Right hindlimb (tissue), 1 donor: ENCODE measurements around the gene KREMEN1.
"Not testable (repeated sequence)": the region's sequence is repeated elsewhere in the genome, so short reads cannot be mapped to it uniquely, and the experiment has no call there.

Source experiments
- DNase-seq: peaks from one replicate; pipeline ENCODE4 v3.0.0-alpha.2; 2018

Gene KREMEN1

DNA sequence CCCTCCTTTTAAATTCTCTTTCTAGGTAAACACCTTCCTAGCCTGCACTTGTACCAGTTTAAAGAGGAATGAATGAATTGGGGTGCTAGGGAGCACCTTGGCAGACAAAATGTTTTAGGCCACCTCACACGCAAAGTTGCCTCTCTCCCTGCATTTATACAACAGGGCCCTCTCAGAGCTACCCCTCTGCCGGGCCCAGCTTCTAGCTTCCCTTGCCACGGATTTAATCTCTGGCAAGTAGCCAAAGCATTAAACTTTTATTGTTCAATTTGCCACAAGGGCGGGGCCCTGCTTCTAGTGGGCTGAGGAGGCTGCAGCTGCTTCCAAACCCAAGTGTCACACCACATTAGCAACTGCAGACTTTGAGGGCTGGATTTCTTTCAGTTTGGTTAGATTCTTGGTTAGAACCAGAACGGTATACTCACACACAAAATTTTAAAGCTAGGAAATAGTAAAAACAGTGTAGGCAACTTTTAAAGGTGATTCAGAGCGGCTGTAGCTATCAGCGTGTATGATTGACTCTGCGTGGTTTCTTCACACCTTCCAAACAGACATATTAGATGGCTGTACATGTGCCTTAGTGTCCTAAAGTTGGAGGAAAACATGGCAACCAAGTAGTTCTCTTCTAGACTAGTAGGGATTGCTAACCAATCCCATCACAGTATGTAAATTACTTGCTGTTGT lies 6.5 kb downstream of the KREMEN1 start:
- peak; percentile 75 for DNase-seq

DNA sequence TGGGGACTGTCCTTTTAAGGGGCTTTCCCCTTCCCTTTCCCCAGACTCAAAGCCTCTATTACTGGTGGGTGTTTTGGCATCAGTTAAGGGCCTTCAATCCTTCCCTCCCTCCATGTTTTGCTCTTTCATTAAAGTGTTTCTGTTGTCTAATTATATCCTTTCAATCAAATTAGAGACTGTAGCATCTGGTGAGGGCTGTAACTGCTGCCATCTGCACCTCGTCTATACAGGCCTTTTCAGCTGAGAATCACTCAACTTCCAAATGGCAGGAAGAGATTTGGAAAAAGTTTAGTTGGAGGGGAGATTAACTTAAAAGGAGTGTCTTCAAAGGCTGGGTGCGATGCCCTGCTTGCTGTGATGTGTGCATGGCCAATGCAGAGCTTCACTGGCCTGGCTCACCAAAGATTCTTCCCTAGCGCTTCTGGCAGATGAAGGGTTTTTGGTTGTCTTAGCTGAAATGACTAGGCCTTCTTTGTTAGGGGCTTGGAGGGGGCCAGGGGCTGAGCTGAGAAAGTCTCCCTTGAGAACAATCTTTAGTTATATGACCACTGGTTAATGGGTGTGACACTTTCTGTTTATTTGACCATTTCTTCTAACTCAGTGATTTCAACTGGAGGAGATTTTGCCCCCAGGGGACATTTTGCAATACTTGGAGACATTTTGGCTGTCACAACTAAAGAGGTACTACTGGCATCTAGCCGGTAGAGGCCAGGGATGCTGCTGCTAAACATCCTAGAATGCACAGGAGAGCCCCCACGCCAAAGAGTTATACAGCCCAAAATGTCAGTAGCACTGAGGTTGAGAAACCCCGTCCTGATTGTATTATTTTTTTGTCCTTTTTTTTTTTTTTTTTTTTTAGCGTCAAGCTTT lies 7.5 kb downstream of the KREMEN1 start:
- DNase-seq, result no peak

DNA sequence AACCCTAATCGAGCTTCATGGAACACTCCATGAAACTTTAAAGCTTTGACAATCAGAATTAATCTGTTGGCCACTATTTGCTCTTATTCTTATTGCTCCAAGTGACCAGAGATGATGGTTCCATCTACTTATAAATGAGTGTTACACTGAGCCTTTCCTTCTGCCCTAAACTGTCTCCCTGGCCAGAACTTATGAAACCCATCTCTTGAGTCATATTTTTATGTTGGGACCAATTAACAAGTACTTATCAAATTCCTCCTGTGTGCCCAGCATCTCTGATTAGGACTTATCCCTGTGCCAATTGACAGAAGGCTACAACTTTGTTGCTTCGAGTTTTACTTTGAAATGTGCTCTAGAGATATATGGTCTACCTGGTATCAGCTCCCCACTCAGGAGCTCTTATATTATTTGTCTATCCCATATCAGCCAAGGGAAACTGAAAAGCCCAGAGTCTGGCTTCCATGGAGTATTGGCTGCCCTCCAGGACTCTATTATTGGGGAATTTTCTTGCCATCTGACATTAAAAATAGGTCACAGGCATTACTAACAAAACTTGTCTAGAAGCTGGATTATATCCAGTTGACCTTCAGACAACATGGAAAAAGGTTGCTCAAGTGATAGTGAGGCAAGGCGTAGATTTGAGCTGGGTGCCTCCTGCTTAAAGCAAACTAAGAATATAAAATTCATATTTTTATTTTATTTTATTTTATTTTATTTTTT lies 8.8 kb downstream of the KREMEN1 start:
- no peak for DNase-seq

DNA sequence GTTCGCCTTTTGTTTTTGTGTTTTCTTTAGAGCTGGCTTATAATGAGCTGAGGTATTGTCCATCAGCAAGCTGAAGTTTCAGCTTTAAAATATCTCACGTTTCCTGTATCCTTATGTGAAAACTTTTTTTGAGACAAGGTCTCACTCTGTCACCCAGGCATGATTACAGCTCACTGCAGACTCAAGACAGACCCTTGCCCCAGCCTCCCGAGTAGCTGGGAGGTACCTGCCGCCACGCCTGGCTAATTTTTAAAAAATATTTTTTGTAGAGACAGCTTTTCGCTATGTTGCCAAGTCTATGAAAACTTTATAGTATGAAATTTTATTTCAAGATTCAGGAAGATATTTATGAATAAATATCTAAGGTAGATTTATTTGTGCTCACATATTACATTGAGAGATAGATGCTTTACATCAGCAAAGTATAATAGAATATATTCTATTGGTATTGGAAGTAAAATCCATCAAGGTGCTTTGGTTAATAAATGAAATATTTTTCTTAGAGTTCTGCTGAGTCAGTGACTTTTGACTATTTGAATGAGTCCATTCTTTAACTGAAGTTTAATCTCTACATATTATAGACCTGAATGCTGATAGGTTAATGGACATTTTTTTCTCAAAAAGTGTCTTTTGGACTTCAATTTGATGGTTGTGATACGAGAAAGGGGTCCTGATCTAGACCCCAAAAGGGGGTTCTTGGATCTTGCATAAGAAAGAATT lies 10.2 kb downstream of the KREMEN1 start:
- no peak for DNase-seq

DNA sequence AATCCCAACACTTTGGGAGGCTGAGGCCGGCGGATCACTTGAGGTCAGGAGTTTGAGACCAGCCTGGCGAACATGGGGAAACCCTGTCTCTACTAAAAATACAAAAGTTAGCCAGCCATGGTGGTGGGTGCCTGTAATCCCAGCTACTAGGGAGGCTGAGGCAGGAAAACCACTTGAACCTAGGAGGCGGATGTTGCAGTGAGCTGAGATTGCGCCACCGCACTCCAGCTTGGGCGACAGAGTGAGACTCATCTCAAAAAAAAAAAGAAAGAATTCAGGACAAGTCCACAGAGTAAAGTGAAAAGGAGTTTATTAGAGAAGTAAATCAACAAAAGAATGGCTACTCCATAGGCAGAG lies 10.7 kb downstream of the KREMEN1 start:
- DNase-seq, result not testable (repeated sequence)

DNA sequence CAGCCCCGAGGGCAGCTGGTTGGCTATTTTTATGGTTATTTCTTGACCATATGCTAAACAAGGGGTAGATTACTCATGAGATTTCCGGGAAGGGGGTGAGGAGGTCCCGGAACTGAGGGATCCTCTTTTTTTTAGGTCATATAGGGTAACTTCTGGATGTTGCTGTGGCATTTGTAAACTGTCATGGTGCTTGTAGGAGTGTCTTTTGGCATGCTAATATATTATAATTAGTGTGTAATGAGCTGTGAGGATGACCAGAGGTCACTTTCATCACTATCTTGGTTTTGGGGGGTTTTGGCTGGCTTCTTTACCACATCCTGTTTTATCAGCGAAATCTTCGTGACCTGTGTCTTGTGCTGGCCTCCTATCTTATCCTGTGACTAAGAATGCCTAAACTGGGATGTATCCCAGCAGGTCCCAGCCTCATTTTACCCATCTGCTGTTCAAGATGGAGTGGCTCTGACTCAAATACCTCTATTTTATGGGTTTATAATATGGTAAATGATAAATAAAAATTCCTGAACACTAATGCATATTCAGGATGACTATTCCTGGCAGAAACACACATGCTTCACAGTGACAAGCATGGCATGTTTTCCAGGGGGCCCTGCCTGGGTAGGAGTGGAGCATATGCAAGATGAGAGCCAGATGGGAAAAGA lies 11.2 kb downstream of the KREMEN1 start:
- no peak for DNase-seq

DNA sequence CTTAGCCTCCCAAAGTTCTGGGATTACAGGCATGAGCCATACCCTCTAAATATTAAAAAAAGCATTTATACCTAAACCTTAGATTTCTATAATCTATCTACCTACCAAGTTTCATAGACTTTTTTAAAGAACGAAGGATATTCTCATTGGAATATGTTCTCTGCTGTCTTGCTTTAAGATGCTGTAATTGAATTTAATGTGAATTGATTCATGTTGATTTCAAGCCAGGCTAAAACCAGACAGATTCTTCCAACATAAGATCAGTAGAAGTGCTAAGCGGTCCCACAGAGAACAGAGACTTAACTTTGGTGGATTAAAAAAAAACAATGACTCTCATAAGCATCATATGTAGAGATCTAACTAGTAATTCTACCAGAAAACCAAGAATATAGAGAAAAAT lies 14.2 kb downstream of the KREMEN1 start:
- DNase-seq, result no peak

DNA sequence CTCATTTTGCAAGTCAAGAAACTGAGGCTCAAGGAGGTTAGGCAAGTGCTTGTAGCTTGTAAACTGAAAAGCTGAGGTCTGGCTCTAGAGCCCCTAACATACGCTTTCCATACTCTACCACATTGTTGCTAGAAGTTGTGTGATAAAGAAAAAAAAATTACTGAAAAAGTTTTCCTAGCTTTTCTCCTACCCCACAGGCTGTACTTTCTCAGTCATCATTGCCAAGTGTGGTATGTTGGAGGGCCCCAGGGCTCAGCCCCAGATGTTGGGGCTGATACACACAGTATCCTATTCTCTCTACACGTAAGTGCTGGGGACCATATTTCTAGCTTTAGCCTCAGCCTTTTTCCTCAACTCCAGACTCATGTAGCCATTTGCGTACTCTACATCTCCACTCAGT lies 16.0 kb downstream of the KREMEN1 start:
- DNase-seq, result no peak

DNA sequence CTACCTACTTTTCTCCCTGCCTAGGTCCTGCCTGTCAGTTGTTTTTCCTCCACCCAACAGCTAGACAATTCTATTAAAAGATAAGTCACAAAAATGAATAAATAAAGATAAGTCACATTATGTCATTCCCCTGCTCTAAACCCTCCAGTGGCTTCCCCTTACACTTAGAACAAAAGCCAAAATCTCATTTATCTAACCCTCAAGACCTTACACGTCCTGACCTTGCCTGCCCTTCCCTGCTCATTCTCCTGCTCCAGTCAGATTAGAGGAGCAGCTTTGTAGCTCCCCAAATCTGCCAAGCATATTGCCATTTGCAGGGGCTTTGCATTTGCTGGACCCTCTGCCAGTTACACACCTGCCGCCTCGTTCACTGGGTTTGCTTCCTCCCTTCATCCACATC lies 16.7 kb downstream of the KREMEN1 start:
- DNase-seq, result no peak

DNA sequence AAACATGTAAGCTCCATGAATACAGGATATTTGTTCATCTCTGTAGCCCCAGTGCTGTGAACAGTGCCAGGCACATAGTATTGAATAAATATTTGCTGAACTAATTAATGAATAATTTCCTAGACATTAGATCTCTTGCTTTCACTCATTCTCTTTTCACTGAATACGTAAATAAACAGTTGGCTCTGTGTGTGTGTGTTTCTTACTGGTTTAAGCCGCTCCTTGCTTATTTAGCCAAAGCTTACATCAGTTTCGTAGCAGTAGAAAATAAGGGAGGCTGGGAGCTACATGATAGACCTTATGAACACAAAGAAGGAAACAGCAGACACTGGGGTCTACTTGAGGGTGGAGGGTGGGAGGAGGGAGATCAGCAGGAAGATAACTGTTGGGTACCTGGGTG lies 17.2 kb downstream of the KREMEN1 start:
- no peak for DNase-seq

DNA sequence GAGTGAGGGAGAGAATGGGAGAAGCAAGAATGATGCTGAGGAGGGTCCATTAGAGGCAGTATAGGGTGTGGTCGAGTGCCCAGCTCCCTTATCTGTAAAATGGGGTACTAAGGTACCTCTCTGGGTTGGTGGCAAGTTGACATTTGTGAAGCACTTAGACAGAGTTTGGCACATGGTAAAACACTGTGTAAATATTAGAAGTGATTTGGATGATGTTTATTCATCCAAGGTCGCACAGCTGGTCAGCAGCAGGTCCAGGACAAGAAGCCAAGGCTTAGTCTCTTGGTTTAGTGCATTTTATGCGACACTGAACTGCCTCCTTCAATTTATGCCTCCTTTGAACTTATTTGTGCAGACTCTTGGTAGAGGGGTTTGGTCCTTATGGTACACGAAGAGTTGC lies 19.4 kb downstream of the KREMEN1 start:
- no peak for DNase-seq

DNA sequence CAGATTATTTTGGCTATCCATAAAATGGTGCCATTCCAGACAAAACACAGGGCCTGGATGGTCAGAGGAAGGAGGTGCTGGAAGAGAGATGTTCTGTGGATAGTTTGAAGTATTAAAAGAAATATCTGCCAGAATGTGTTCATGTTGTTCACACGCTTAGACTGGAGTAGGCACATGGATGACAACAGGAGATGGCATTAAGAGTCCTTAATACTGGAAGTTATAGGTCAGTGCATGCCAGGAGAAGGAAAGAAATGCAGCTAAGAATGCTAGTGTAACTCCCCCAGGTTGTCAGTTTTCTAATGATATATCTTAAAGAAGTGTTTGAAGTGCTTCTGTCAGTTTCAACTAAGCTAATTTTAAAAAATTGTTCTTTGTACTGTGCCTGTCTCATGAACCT lies 20.2 kb downstream of the KREMEN1 start:
- DNase-seq, result no peak

DNA sequence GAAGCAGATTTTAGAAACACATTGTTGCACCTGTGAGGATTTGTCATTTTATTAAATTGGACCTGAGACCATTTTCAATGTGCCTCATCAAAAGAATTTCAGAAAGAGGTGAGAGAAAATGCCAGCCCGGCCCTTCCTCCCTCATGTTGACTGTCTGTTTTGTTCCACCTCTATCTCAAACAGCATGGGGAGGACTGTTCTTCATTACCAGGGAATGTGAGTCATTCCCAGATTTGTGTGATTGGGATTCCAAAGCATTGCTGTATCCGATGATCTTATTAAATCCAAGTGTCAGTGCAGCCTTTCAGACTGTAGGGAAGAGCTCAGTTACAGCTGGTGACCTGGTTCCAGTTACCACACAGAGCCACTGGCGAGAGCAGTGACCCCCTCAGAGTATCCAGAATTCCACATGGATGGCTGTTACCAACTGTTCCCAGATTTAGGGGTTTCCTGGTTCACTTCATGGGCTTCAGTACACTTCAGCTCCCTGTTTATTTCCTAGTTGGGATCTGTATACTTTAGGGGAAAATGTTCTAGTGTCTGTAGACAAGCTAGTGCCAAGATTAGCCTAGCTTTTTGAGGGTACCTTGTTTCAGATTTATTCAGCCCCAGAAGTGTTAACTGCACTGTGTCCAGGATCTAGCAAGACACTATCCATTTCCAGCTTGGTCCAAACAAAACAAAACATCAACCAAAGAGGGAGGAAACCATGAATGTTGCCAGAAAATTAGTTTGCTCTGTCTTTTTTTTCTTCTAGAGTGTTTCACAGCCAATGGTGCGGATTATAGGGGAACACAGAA lies 20.9 kb downstream of the KREMEN1 start:
- no peak for DNase-seq

DNA sequence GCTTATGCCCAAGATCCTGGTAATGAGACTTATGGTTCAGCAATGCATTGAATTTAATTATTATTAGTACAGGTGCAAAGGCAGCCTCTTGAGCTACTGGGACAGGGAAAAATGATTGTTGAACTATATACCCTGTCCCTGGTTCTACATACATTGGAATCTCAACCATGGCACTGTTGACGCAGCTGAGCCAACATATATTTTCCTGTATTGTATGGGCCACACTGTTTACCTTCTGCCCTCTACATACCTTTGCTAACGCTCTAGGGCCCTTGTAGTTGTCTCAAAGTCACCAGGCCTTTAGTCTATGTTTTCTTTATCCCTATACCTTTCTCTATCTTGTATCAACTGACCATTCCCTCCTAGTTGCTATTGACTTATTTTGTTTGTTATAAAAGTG lies 22.6 kb downstream of the KREMEN1 start:
- no peak for DNase-seq

DNA sequence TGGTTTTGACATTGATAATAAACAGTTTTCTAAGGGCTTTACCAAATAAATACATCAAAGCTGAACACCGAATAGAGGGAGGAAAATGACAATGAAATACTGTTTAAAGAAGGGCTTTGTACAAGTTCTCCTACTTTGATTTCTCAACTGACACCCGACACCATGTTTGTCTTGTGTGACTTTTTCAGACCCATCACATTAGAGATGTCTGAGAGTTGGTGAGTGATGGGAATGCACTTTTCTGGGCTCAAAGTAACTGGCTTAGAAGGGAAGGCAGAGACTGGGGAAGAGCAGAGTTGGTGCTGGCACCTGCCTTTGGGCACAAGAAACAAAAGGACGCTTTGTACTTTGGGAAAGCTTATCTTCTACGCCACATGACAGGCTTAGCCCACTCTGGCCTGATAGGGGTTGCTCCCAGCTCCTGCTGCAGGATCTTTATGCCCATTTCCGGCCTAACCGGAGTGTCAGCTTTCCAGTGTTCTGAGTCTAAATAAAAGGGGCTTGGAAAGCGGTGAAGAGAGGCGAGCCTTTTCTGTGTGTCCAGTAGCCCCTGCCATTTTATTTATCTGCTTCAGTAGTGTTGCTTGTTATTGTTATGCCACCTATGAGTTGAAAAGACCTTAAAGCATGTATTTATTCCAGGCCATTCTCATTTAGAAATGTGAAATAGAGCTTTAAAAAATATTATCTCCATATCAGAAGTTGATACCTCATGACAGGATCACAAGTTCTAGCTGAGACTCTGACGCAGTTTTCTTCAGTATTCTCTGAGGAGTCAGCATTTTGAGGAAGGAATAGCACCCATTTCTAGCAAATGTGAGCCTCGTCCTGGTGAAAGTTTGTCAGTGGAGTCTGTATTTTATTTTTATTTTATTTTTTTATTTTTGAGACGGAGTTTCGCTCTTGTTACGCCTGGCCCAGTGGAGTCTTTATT lies 24.2 kb downstream of the KREMEN1 start:
- no peak for DNase-seq

DNA sequence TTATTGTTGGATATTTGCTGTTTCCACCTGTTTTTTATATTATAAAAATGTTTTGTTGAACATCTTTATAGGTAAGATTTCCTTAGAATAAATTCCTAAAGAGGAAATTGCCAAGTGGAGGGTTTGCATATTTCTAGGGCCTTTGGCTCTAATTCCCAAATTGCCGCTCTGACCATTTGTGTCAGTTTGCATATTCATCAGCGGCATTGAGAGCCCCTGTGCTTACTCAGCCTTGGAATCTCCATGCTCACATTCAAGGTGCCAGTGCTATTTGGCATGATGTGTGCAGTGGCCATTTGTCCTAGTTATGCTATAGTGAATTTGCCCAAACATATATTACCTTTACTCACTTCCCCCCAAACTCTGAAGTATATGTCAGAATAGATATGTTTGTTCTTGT lies 25.5 kb downstream of the KREMEN1 start:
- no peak for DNase-seq

DNA sequence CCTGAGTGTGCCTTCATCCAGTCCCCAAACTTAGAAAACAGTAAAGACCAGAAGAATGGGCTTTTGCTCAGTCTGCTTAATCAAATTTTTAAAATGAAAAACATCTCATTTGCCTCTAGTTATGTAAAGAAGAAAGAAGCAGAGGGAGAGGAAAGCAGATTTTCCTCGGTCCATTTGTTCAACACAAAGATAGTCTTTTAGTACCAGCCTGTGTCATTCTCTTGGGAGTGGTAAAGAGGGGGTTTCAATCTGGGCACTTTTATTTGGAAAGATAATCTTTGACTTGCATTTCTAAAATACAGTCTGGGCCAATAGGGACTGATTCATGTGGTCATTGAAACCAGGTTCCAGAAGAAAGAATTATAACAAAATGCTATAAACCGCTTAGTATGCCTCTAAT lies 29.5 kb downstream of the KREMEN1 start:
- no peak for DNase-seq

DNA sequence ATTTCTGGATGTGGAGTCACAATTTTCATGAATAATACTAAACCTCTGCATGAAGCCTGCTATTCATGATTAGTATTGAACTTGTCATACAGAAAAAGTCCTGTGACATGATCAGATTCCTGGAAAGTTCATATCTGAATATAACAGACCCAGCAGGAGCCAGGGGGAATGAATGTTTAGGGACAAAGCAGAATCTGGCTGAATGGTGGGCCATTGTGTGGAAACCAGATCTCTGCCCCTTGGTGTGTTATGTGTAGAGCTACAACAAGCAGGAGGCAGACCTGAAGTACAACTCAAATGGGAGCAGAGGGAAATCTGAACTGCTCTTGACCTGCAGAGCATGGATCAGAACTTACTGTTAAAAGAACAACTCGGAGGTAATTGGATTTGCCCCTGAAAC lies 30.3 kb downstream of the KREMEN1 start:
- DNase-seq, result no peak

DNA sequence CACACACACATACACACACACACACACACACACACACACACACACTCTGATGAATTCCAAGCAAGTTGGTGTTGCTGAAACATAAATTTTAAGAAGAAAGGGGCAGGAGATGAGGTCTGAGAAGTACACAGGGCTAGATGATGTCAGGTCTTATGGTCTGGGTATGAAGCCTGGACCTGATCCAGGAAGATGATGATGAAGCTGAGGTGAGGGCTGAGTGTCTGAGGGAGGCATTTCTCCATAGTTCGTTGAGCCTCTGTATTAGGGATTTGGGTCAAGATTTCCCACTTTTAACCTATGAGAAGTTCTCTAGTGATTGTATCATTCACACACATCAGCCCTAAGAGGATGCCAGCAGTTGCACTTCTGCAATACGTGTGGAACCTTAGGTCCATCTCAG lies 32.6 kb downstream of the KREMEN1 start:
- no peak for DNase-seq

DNA sequence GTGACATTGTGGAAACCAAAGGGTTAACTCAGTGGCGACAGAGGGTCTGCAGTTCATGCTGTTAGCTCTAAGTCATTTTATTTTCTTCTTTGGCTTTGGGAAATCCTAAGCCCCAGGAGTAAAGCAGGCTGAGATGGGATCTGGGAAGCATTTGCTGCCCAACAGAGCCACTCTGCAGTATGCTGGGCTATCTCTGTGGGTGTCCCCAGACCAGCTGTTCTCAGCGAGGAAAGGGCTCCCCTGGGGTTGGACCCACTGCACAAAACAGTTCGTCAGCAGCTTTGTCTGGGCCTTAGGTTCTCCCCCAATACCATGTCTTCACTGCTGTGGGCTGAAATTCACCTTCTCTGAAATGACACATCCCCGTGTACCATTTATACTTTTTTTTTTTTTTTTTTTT lies 34.0 kb downstream of the KREMEN1 start:
- no peak for DNase-seq

DNA sequence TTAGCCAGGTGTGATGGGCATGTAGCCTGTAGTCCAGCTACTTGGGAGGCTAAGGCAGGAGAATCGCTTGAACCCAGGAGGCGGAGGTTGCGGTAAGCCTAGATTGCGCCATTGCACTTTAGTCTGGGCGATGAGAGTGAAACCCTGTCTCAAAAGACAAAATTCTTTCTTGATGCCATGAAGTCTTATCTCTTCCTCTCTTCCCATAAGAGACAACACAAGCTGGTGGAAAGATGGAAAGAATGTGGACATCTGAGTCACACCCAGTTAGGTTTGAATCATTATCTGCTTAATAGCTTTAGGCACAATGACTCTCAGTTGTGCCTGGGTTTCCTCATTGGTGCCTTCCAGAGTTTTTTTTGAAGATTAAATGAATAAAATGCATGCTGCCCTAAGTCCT lies 35.3 kb downstream of the KREMEN1 start:
- DNase-seq, result no peak
